GM21737 (cell line): Measurements from ENCODE around the gene GRIK2.

Experiments
- ATAC-seq: cut with Tn5 transposase; IDR thresholded peaks from one replicate; pipeline ENCODE4 v1.9.1; 2021; ENCODE audit warnings: mild to moderate bottlenecking, moderate library complexity; ENCODE audit not compliant: unreplicated experiment

GRIK2 gene

DNA sequence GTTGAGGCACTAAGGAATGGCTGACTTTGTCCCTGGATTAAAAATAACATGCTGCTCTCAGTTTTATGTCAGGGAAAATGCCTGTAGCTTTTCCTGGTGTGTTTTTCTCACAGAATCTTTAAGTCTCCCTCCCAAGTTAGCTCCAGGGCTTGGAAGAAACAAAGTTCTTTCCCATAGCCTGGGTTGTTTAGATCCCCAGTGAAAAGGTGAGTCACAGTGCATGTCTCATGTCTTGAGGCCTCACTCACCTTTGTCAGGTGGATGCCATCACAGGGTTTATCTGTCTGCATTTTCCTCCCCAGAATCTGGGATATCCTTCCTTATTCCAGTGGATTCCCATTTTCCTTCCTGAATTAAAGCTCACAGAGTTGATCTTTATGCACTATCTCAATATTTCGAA, 722.4 kb downstream of the GRIK2 start:
- ATAC-seq, result no peak

DNA sequence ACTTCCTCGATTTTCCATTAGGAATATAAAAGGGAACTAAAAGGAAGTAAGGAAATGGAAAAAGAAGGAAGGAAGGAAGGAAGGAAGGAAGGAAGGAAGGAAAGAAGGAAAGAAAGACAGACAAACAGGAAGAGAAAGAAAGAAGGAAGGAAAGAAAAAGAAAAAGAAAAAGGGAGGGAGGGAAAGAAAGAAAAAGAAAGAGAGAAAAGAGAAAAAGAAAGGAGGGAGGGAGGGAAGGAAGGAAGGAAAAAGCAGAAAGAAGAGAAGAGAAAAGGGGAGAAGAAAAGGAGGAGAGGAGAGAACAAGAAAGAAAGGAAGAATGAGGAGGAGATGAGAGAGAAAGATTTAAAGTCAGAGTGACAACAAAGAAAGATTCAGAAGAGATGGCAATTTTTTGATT, 724.5 kb downstream of the GRIK2 start:
- no peak for ATAC-seq
